Astrocyte (in vitro differentiated cells and primary cell): Measurements from ENCODE around the gene KIF11. TPM values are rescaled to one million over a fixed set of nuclear protein-coding genes. Genes with fewer than 3 reads are reported as not detected.
A peak's percentile ranks its signal among the peaks of the same experiment; 100 is the strongest.

Experiments used
- DNase-seq: peaks from one replicate; pipeline ENCODE4 v3.0.0-alpha.2; 2010; ENCODE audit warnings: low read depth
- FAIRE-seq: peaks from 2 replicates; lab custom pipeline; 2011; peaks lifted over from hg19 to GRCh38; lab: Jason Lieb, UNC
- H2AFZ ChIP-seq: 2 replicates; pipeline ENCODE4 v1.6.0; 2012; ENCODE audit warnings: low read depth, low read length, inconsistent platforms
- H3K27ac ChIP-seq: 2 replicates; pipeline ENCODE4 v1.5.1; 2011; ENCODE audit warnings: low read depth, low read length, inconsistent platforms
- H3K27me3 ChIP-seq: 2 replicates; pipeline ENCODE4 v1.6.0; 2011; ENCODE audit warnings: low read length, inconsistent platforms; ENCODE audit not compliant: insufficient read depth
- H3K36me3 ChIP-seq: 2 replicates; pipeline ENCODE4 v1.5.1; 2011; ENCODE audit warnings: low read length, inconsistent platforms; ENCODE audit not compliant: insufficient read depth
- H3K4me1 ChIP-seq: 2 replicates; pipeline ENCODE4 v1.5.1; 2011; ENCODE audit warnings: low read length, inconsistent platforms; ENCODE audit not compliant: insufficient read depth
- H3K4me2 ChIP-seq: 2 replicates; pipeline ENCODE4 v1.6.0; 2012; ENCODE audit warnings: low read length, inconsistent platforms
- H3K4me3 ChIP-seq: 2 replicates; pipeline ENCODE4 v1.5.1; 2011; ENCODE audit warnings: low read depth, mild to moderate bottlenecking, low read length, inconsistent platforms; ENCODE audit not compliant: insufficient read depth
- H3K79me2 ChIP-seq: 2 replicates; pipeline ENCODE4 v1.6.0; 2012; ENCODE audit warnings: mild to moderate bottlenecking, low read length, inconsistent platforms; ENCODE audit not compliant: insufficient read depth
- H3K9ac ChIP-seq: 2 replicates; pipeline ENCODE4 v1.6.0; 2012; ENCODE audit warnings: mild to moderate bottlenecking, low read length, inconsistent platforms
- H3K9me3 ChIP-seq: 2 replicates; pipeline ENCODE4 v1.5.1; 2012; ENCODE audit warnings: low read depth, mild to moderate bottlenecking, low read length, inconsistent platforms; ENCODE audit not compliant: insufficient read depth
- H4K20me1 ChIP-seq: 2 replicates; pipeline ENCODE4 v1.6.0; 2012; ENCODE audit warnings: low read length, inconsistent platforms; ENCODE audit not compliant: insufficient read depth
- H3K27ac Mint-ChIP-seq: one replicate; pipeline ENCODE4 v1.8.0; 2021; ENCODE audit warnings: mild to moderate bottlenecking, mixed read lengths; ENCODE audit not compliant: unreplicated experiment
- H3K27me3 Mint-ChIP-seq: one replicate; pipeline ENCODE4 v1.8.0; 2021; ENCODE audit warnings: low read depth, mixed read lengths; ENCODE audit not compliant: unreplicated experiment
- H3K36me3 Mint-ChIP-seq: one replicate; pipeline ENCODE4 v1.8.0; 2021; ENCODE audit warnings: low read depth, mixed read lengths; ENCODE audit not compliant: unreplicated experiment
- H3K4me1 Mint-ChIP-seq: one replicate; pipeline ENCODE4 v1.8.0; 2021; ENCODE audit warnings: low read depth, mixed read lengths; ENCODE audit not compliant: unreplicated experiment
- H3K4me3 Mint-ChIP-seq: one replicate; pipeline ENCODE4 v1.8.0; 2021; ENCODE audit warnings: mild to moderate bottlenecking, moderate library complexity, mixed read lengths; ENCODE audit not compliant: unreplicated experiment
- H3K9me3 Mint-ChIP-seq: one replicate; pipeline ENCODE4 v1.8.0; 2021; ENCODE audit warnings: mild to moderate bottlenecking, mixed read lengths; ENCODE audit not compliant: unreplicated experiment
- EZH2 ChIP-seq: IDR thresholded peaks from 2 replicates; pipeline ENCODE4 v1.6.1; 2012; ENCODE audit warnings: mild to moderate bottlenecking, low read length, inconsistent platforms; ENCODE audit not compliant: insufficient read depth
- total RNA-seq: library from RNA; stranded (reverse); gene quantifications from 2 replicates; pipeline ENCODE4 v1.2.1, GENCODE V29; 2021
- TF ChIP-seq, protein P1 (sequence below): IDR thresholded peaks from 2 replicates; pipeline ENCODE4 v1.5.1; 2011; ENCODE audit warnings: low read depth, mild to moderate bottlenecking, inconsistent platforms, low read length, moderate library complexity; ENCODE audit not compliant: insufficient read depth

Gene KIF11
- total RNA-seq, 1 donor from 2014 or later = 4.7 TPM

DNA sequence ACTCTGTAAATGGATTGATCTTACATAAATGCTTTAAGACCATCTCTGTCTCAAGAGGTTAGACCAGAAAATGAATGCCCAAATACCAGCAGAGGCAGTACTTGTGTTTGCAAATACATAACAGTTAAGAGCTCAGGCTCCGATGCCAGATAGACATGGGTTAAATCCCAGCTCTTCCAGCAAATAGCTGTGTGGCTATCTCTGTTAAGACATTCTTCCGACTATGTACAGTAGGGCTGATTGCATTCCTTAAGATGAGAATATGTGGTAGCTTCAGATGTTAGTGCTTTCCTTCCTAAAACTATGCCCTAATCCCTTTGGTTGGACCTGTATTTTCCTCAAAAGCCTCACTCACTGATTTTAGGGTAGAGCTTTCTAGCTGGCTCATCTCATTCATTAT, 21.3 kb upstream of the KIF11 start:
- H3K4me1 Mint-ChIP-seq = peaks cover 30% of the 10 kb centered on the region
- peak; percentile 64 for DNase-seq
- Histone ChIP-seq H4K20me1 (peaks cover 50% of the 10 kb centered on the region), H3K27me3 (no peaks in the 10 kb centered on the region), H3K4me3 (no peak overlapping the region), H3K4me1 (peaks cover 35% of the 10 kb centered on the region), H3K27ac (no peak overlapping the region), H3K79me2 (peaks cover 45% of the 10 kb centered on the region), H3K36me3 (peaks cover 5% of the 10 kb centered on the region), H3K4me2 (peak overlapping the region; percentile 94), H2AFZ (no peak overlapping the region), H3K9ac (no peak overlapping the region), H3K9me3 (no peaks in the 10 kb centered on the region)
- peak overlapping the region; percentile 6 for H3K27ac Mint-ChIP-seq
- TF ChIP-seq, protein P1, sequence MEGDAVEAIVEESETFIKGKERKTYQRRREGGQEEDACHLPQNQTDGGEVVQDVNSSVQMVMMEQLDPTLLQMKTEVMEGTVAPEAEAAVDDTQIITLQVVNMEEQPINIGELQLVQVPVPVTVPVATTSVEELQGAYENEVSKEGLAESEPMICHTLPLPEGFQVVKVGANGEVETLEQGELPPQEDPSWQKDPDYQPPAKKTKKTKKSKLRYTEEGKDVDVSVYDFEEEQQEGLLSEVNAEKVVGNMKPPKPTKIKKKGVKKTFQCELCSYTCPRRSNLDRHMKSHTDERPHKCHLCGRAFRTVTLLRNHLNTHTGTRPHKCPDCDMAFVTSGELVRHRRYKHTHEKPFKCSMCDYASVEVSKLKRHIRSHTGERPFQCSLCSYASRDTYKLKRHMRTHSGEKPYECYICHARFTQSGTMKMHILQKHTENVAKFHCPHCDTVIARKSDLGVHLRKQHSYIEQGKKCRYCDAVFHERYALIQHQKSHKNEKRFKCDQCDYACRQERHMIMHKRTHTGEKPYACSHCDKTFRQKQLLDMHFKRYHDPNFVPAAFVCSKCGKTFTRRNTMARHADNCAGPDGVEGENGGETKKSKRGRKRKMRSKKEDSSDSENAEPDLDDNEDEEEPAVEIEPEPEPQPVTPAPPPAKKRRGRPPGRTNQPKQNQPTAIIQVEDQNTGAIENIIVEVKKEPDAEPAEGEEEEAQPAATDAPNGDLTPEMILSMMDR = no peak
- no peak for TF ChIP-seq EZH2
- peaks cover 2% of the 10 kb centered on the region for H3K36me3 Mint-ChIP-seq
- H3K4me3 Mint-ChIP-seq = peak overlapping the region; percentile 88
- no peak for FAIRE-seq
- H3K9me3 Mint-ChIP-seq = no peaks in the 10 kb centered on the region
- H3K27me3 Mint-ChIP-seq = no peaks in the 10 kb centered on the region

DNA sequence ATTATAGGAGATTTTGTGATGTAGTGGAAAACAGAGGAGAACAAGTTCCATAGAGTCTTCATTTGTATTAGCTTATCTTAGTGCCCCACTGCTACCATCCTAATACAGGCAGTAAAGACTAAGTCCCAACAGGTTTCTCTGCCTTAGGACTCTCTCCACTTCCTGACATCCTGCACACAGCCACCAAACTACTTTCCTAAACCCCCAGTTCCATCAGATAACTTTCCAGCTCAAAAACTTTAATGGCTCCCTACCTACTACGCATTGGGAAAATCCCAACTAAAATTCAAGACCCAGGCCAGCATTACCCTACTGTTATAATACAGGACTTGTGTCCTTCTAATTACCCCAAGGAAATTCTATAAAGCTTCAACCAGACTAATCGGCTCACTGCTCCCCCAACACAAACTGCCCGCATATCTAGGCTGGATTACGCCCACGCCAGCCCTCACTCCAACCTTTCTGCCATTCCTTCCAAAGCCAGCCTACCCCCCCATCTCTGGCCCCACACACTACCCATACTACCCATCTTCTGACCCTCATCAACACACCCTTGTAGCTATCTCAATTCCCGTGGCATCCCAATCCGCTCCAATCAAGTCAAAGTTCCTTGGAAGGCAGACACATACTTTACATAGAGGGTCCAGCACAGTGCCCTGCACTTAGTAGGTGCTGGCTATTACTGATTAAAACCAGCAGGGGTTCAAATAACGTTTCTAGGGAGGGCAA, 20.4 kb upstream of the KIF11 start:
- Mint-ChIP-seq H3K27me3 (no peaks in the 10 kb centered on the region), H3K36me3 (no peaks in the 10 kb centered on the region), H3K27ac (peak overlapping the region; percentile 64), H3K4me3 (peak overlapping the region; percentile 88), H3K9me3 (no peaks in the 10 kb centered on the region), H3K4me1 (peaks cover 30% of the 10 kb centered on the region)
- peak overlapping the region; percentile 73 for H3K4me3 ChIP-seq
- peak overlapping the region; percentile 94 for H3K4me2 ChIP-seq
- H4K20me1 ChIP-seq = peaks cover 41% of the 10 kb centered on the region
- no peaks in the 10 kb centered on the region for H3K9me3 ChIP-seq
- DNase-seq = peak; percentile 6
- H3K36me3 ChIP-seq = peaks cover 5% of the 10 kb centered on the region
- peak overlapping the region; percentile 88 for H3K9ac ChIP-seq
- peak overlapping the region; percentile 89 for H2AFZ ChIP-seq
- H3K79me2 ChIP-seq = peaks cover 36% of the 10 kb centered on the region
- H3K4me1 ChIP-seq = peaks cover 34% of the 10 kb centered on the region
- TF ChIP-seq EZH2 = no peak
- TF ChIP-seq, protein P1 = no peak
- no peaks in the 10 kb centered on the region for H3K27me3 ChIP-seq
- no peak for FAIRE-seq
- H3K27ac ChIP-seq = no peak overlapping the region
